ENCODE measurements around the gene YIPF6. TPM values are rescaled to one million over a fixed set of nuclear protein-coding genes. Genes with fewer than 3 reads are reported as not detected.

The YIPF6 gene
- total and polyA plus RNA-seq, 9 of the 15 experiments (the other 6 are each of a cell fraction or from before 2014, with no cell fraction given) = 7.7 to 44.2 (median 22.4) TPM

GRCh38 chrX:68571610-68572311, 72.9 kb downstream of the YIPF6 start (continued):
- TF ChIP-seq ZNF253 (CRISPR knock-in tag; conservative IDR thresholded peaks at IDR 0.05) = no peak
- TF ChIP-seq RUNX1 (IDR thresholded peaks at IDR 0.05; ENCODE audit: low read depth) = no peak
- TF ChIP-seq CHD2 (IDR thresholded peaks at IDR 0.05; ENCODE audit: low read depth, low read length) = no peak
- no peak for TF ChIP-seq RBBP5 (IDR thresholded peaks at IDR 0.05; ENCODE audit: borderline replicate concordance, insufficient read depth, low read length, poor library complexity, severe bottlenecking)
- TF ChIP-seq FOXJ2 (tag; IDR thresholded peaks at IDR 0.05) = no peak
- TF ChIP-seq HNRNPL (IDR thresholded peaks at IDR 0.05; ENCODE audit: low read depth, low read length) = no peak
- TF ChIP-seq, protein P1, sequence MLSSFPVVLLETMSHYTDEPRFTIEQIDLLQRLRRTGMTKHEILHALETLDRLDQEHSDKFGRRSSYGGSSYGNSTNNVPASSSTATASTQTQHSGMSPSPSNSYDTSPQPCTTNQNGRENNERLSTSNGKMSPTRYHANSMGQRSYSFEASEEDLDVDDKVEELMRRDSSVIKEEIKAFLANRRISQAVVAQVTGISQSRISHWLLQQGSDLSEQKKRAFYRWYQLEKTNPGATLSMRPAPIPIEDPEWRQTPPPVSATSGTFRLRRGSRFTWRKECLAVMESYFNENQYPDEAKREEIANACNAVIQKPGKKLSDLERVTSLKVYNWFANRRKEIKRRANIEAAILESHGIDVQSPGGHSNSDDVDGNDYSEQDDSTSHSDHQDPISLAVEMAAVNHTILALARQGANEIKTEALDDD (IDR thresholded peaks at IDR 0.05) = peak; percentile 99
- TF ChIP-seq TEAD4 (IDR thresholded peaks at IDR 0.05; ENCODE audit: low read length) = peak; percentile 46; the same call in 1 of the 2 replicates
- no peak for TF ChIP-seq TEAD4 (CRISPR knock-in tag; IDR thresholded peaks at IDR 0.05; ENCODE audit: borderline replicate concordance)
- 0 out of 2 replicates have a peak, but pooled peaks have one; percentile 39 for TF ChIP-seq LCOR (CRISPR knock-in tag; IDR thresholded peaks at IDR 0.05)
- no peak for TF ChIP-seq FOXA1 (IDR thresholded peaks at IDR 0.05; ENCODE audit: borderline replicate concordance)
- TF ChIP-seq NUFIP1 (IDR thresholded peaks at IDR 0.05; ENCODE audit: partially characterized antibody) = no peak
- TF ChIP-seq MEIS2 (IDR thresholded peaks at IDR 0.05; ENCODE audit: partially characterized antibody) = peak; percentile 90
- TF ChIP-seq HSF4 (CRISPR knock-in tag; IDR thresholded peaks at IDR 0.05; ENCODE audit: borderline replicate concordance) = no peak
- no peak for TF ChIP-seq ZKSCAN1 (IDR thresholded peaks at IDR 0.05; ENCODE audit: low read depth, low read length)
- TF ChIP-seq PURB (CRISPR knock-in tag; IDR thresholded peaks at IDR 0.05; ENCODE audit: low read depth) = no peak
- TF ChIP-seq SMC3 (conservative IDR thresholded peaks at IDR 0.05; ENCODE audit: insufficient read depth, low read depth, low read length) = no peak
- TF ChIP-seq RBM17 (IDR thresholded peaks at IDR 0.05; ENCODE audit: borderline replicate concordance, low read depth, low read length) = no peak
- no peak for TF ChIP-seq ZNF41 (CRISPR knock-in tag; conservative IDR thresholded peaks at IDR 0.05)
- TF ChIP-seq PHB (CRISPR knock-in tag; IDR thresholded peaks at IDR 0.05) = no peak
- no peak for TF ChIP-seq ZBTB8A (IDR thresholded peaks at IDR 0.05; ENCODE audit: partially characterized antibody)
- no peak for TF ChIP-seq NONO (IDR thresholded peaks at IDR 0.05; ENCODE audit: low read depth in 2 of 2, low read length in 1 of 2)
- TF ChIP-seq, protein P2, sequence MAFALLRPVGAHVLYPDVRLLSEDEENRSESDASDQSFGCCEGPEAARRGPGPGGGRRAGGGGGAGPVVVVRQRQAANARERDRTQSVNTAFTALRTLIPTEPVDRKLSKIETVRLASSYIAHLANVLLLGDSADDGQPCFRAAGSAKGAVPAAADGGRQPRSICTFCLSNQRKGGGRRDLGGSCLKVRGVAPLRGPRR (CRISPR knock-in tag; IDR thresholded peaks at IDR 0.05) = no peak
- TF ChIP-seq ZNF23 (CRISPR knock-in tag; IDR thresholded peaks at IDR 0.05) = no peak
- no peak for TF ChIP-seq ZNF764 (CRISPR knock-in tag; IDR thresholded peaks at IDR 0.05; ENCODE audit: low read depth)
- TF ChIP-seq ARID1B (IDR thresholded peaks at IDR 0.05) = peak; percentile 87
- peak; percentile 60; the same call in 1 of the 2 replicates for TF ChIP-seq ATF7 (IDR thresholded peaks at IDR 0.05)
- TF ChIP-seq ZNF280A (IDR thresholded peaks at IDR 0.05; ENCODE audit: low read depth, partially characterized antibody) = no peak
- no peak for TF ChIP-seq ZFP36 (IDR thresholded peaks at IDR 0.05; ENCODE audit: low read depth, low read length, partially characterized antibody)

Data from K562 (cell line).